Keratinocyte (primary cell): ENCODE measurements around the gene CDS2.

Experiments
- CTCF ChIP-seq, 3 experiments: IDR thresholded peaks in 1 of 3; conservative IDR thresholded peaks in 1 of 3; optimal IDR thresholded peaks in 1 of 3; 2 replicates in 2 of 3; 3 replicates in 1 of 3; pipeline versions ENCODE3 to v1.5.1; 2011; ENCODE audit warnings: low read length in 3 of 3, mild to moderate bottlenecking in 3 of 3, moderate library complexity in 2 of 3, control low read depth in 1 of 3, inconsistent platforms in 1 of 3; ENCODE audit not compliant: insufficient read depth in 2 of 3; ENCODE audit errors: extremely low read depth in 1 of 3
- EZH2 ChIP-seq: IDR thresholded peaks from one replicate; pipeline ENCODE4 v1.6.1; 2012; ENCODE audit warnings: inconsistent platforms, mild to moderate bottlenecking, low read length, moderate library complexity

GRCh38 chr20:5119435-5120184 is 7.2 kb upstream of the CDS2 start, which contains the start of gene PCNA:
- no peak for TF ChIP-seq CTCF (optimal IDR thresholded peaks at IDR 0.05 in 1 of 3, IDR thresholded peaks at IDR 0.05 in 1 of 3, conservative IDR thresholded peaks at IDR 0.05 in 1 of 3; ENCODE audit: extremely low read depth in 1 of 3, insufficient read depth in 2 of 3, low read length in 3 of 3)
- TF ChIP-seq EZH2: no peak
